H1 (cell line): ENCODE results near the gene PHLDA1. TPM values are rescaled to one million over a fixed set of nuclear protein-coding genes. Genes with fewer than 3 reads are reported as not detected.
"Not testable (repeated sequence)": the region's sequence is repeated elsewhere in the genome, so short reads cannot be mapped to it uniquely, and the experiment has no call there.

Source experiments
- CTCF ChIA-PET: fragments of 300-600 bp; sonication (Branson Sonifier 250); formaldehyde crosslinking; loops from one replicate; lab custom pipeline; 2021; ENCODE audit not compliant: partially characterized antibody; lab: Charles Lee
- POLR2A ChIA-PET: fragments of 300-600 bp; sonication (Branson Sonifier 250); formaldehyde crosslinking; loops from one replicate; lab custom pipeline; 2021; ENCODE audit warnings: inconsistent platforms; ENCODE audit not compliant: partially characterized antibody; lab: Charles Lee
- DNase-seq, 2 experiments: peaks; one replicate each; pipeline versions ENCODE4 v3.0.0 to v3.0.0-alpha.2; 2010 to 2022; ENCODE audit warnings: low spot score in 2 of 2, low read depth in 1 of 2, mixed read lengths in 1 of 2
- FAIRE-seq: peaks from 2 replicates; lab custom pipeline; 2011; peaks lifted over from hg19 to GRCh38; lab: Jason Lieb, UNC
- H2AFZ ChIP-seq: 2 replicates; pipeline ENCODE4 v1.8.1; 2012; ENCODE audit warnings: low read length, inconsistent platforms
- H2AK5ac ChIP-seq: 2 replicates; pipeline ENCODE4 v1.6.1; 2013; ENCODE audit warnings: low read depth, low read length
- H2BK120ac ChIP-seq: replicated peaks from 2 replicates; pipeline ENCODE3; 2013; ENCODE audit warnings: low read depth, low read length, inconsistent platforms
- H2BK12ac ChIP-seq: 2 replicates; pipeline ENCODE4 v1.6.1; 2013; ENCODE audit warnings: low read depth, low read length
- H2BK15ac ChIP-seq: 2 replicates; pipeline ENCODE4 v1.6.1; 2013; ENCODE audit warnings: low read length
- H2BK20ac ChIP-seq: 2 replicates; pipeline ENCODE4 v1.6.1; 2013; ENCODE audit warnings: low read length
- H2BK5ac ChIP-seq: 2 replicates; pipeline ENCODE4 v1.6.1; 2013; ENCODE audit warnings: low read depth, low read length
- H3K14ac ChIP-seq: 2 replicates; pipeline ENCODE4 v1.6.1; 2013; ENCODE audit warnings: inconsistent platforms; ENCODE audit not compliant: insufficient read length
- H3K18ac ChIP-seq: 2 replicates; pipeline ENCODE4 v1.6.1; 2013; ENCODE audit warnings: low read length; ENCODE audit errors: extremely low read depth
- H3K23ac ChIP-seq: 2 replicates; pipeline ENCODE4 v1.6.1; 2013; ENCODE audit warnings: inconsistent platforms; ENCODE audit not compliant: insufficient read length
- H3K23me2 ChIP-seq: 2 replicates; pipeline ENCODE4 v1.6.1; 2013; ENCODE audit warnings: low read depth, low read length
- H3K27ac ChIP-seq: 2 replicates; pipeline ENCODE4 v1.6.1; 2011; ENCODE audit warnings: low read depth, low read length, inconsistent platforms
- H3K27me3 ChIP-seq, 4 experiments: replicated peaks in 1 of 4; 1 replicate in 1 of 4; 2 replicates in 3 of 4; pipeline versions ENCODE4 v1.6.1 to v1.8.1; 2011 to 2013; ENCODE audit warnings: low read length in 3 of 4, mild to moderate bottlenecking in 3 of 4, inconsistent platforms in 2 of 4, mixed read lengths in 2 of 4, moderate library complexity in 1 of 4; ENCODE audit not compliant: control insufficient read depth in 3 of 4, insufficient read depth in 3 of 4; ENCODE audit errors: extremely low read depth in 1 of 4
- H3K36me3 ChIP-seq, 4 experiments: 2 replicates each; pipeline versions ENCODE4 v1.6.1 to v1.8.1; 2011 to 2013; ENCODE audit warnings: mild to moderate bottlenecking in 4 of 4, low read length in 3 of 4, moderate library complexity in 2 of 4, control low read depth in 1 of 4, inconsistent platforms in 1 of 4; ENCODE audit not compliant: insufficient read depth in 4 of 4, control insufficient read depth in 2 of 4
- H3K4ac ChIP-seq: replicated peaks from 2 replicates; pipeline ENCODE3; 2013; ENCODE audit warnings: low read length, low read depth, mixed read lengths, inconsistent platforms; ENCODE audit not compliant: insufficient read length
- H3K4me1 ChIP-seq, 4 experiments: replicated peaks in 1 of 4; 1 replicate in 1 of 4; 2 replicates in 3 of 4; pipeline versions ENCODE4 v1.6.1 to v1.8.1; 2011 to 2013; ENCODE audit warnings: low read length in 3 of 4, inconsistent platforms in 2 of 4, mixed read lengths in 1 of 4; ENCODE audit not compliant: insufficient read depth in 4 of 4, control insufficient read depth in 3 of 4
- H3K4me2 ChIP-seq, 2 experiments: 2 replicates each; pipeline versions ENCODE4 v1.6.1 to v1.8.1; 2011 to 2013; ENCODE audit warnings: low read depth in 2 of 2, low read length in 2 of 2, control low read depth in 1 of 2, inconsistent platforms in 1 of 2, mild to moderate bottlenecking in 1 of 2; ENCODE audit not compliant: insufficient read depth in 1 of 2
- H3K4me3 ChIP-seq, 4 experiments: fragments of 200-600, 300-600 bp in 1 of 4; sonication (generic), shearing (Covaris generic), sonication (Bioruptor Twin) in 1 of 4; 2 replicates each; pipeline versions ENCODE4 v1.5.1 to v1.8.1; 2011 to 2016; ENCODE audit warnings: low read length in 4 of 4, low read depth in 3 of 4, control low read depth in 2 of 4, inconsistent platforms in 2 of 4, mild to moderate bottlenecking in 2 of 4, mixed read lengths in 1 of 4, moderate library complexity in 1 of 4; ENCODE audit not compliant: insufficient read depth in 2 of 4; ENCODE audit errors: extremely low read depth in 1 of 4
- H3K56ac ChIP-seq: replicated peaks from 2 replicates; pipeline ENCODE3; 2013; ENCODE audit warnings: low read depth, mild to moderate bottlenecking, mixed read lengths, low read length, inconsistent platforms; ENCODE audit not compliant: insufficient read length
- H3K79me1 ChIP-seq: 2 replicates; pipeline ENCODE4 v1.6.1; 2013; ENCODE audit warnings: low read depth, low read length, control low read depth
- H3K79me2 ChIP-seq, 2 experiments: 2 replicates each; pipeline versions ENCODE4 v1.6.1 to v1.8.1; 2012 to 2013; ENCODE audit warnings: low read length in 2 of 2, mild to moderate bottlenecking in 2 of 2, inconsistent platforms in 1 of 2; ENCODE audit not compliant: insufficient read depth in 2 of 2, control insufficient read depth in 1 of 2
- H3K9ac ChIP-seq, 4 experiments: replicated peaks in 1 of 4; 1 replicate in 1 of 4; 2 replicates in 3 of 4; pipeline versions ENCODE4 v1.6.1 to v1.8.1; 2011 to 2013; ENCODE audit warnings: low read depth in 3 of 4, low read length in 3 of 4, control low read depth in 2 of 4, mild to moderate bottlenecking in 2 of 4, moderate library complexity in 2 of 4, inconsistent platforms in 1 of 4; ENCODE audit errors: extremely low read depth in 1 of 4
- H3K9me3 ChIP-seq, 2 experiments: 2 replicates each; pipeline versions ENCODE4 v1.6.1 to v1.8.1; 2012 to 2013; ENCODE audit warnings: mild to moderate bottlenecking in 2 of 2, moderate library complexity in 2 of 2, control low read depth in 1 of 2, inconsistent platforms in 1 of 2, low read depth in 1 of 2, low read length in 1 of 2, mixed read lengths in 1 of 2; ENCODE audit not compliant: insufficient read depth in 2 of 2
- H4K20me1 ChIP-seq, 2 experiments: replicated peaks in 1 of 2; 2 replicates each; pipeline versions ENCODE3 to v1.8.1; 2011 to 2013; ENCODE audit warnings: inconsistent platforms in 2 of 2, low read length in 2 of 2, mild to moderate bottlenecking in 1 of 2; ENCODE audit not compliant: insufficient read depth in 2 of 2, control insufficient read depth in 1 of 2
- H4K5ac ChIP-seq: 2 replicates; pipeline ENCODE4 v1.6.1; 2013; ENCODE audit warnings: low read length, low read depth, mixed read lengths, inconsistent platforms; ENCODE audit not compliant: insufficient read length
- H4K8ac ChIP-seq: 2 replicates; pipeline ENCODE4 v1.8.0; 2013; ENCODE audit warnings: mild to moderate bottlenecking, moderate library complexity, low read length, inconsistent platforms; ENCODE audit not compliant: insufficient read depth; ENCODE audit errors: extremely low read depth
- H4K91ac ChIP-seq: replicated peaks from 2 replicates; pipeline ENCODE3; 2013; ENCODE audit warnings: low read length, mixed read lengths, inconsistent platforms; ENCODE audit not compliant: insufficient read length
- WGBS, 2 experiments: shearing (Covaris generic) in 1 of 2; methylation state at CpG; one replicate each; pipeline versions ENCODE4 v1.1.6 to v1.1.7; 2013 to 2015; ENCODE audit warnings: low lambda C conversion rate in 2 of 2, mixed read lengths in 2 of 2, inconsistent platforms in 1 of 2, low coverage in 1 of 2, missing lambda C conversion rate in 1 of 2; ENCODE audit not compliant: insufficient replicate concordance in 2 of 2, insufficient coverage in 1 of 2, insufficient read length in 1 of 2; ENCODE audit errors: extremely low coverage in 1 of 2, missing lambda C conversion rate in 1 of 2; 5-methylcytosine and 5-hydroxymethylcytosine counted together
- polyA plus RNA-seq, 7 experiments: library from polyadenylated mRNA; depleted of rRNA in 3 of 7; stranded (reverse) in 5 of 7; unstranded in 2 of 7; fragments of >200 nt in 5 of 7; fragments of 200-250 nt in 2 of 7; gene quantifications; 1 replicate in 5 of 7; 2 replicates in 1 of 7; 4 replicates in 1 of 7; pipeline versions ENCODE4 v1.2.1 to v1.2.3, GENCODE V29; 2011 to 2013; ENCODE audit warnings: missing spikeins in 2 of 7, mixed read lengths in 2 of 7
- total RNA-seq: library from RNA; stranded (reverse); fragmentation: NEBNext Ultra II Directional; extraction: Animal tissue kit (Norgen Biotek cat#: 25700); gene quantifications from 2 replicates; pipeline ENCODE4 v1.2.1, GENCODE V29; 2021

The PHLDA1 gene
- total and polyA plus RNA-seq, 2 of the 8 experiments (the other 6 are each of a cell fraction or from before 2014, with no cell fraction given): 18.9 to 19.4 TPM

DNA sequence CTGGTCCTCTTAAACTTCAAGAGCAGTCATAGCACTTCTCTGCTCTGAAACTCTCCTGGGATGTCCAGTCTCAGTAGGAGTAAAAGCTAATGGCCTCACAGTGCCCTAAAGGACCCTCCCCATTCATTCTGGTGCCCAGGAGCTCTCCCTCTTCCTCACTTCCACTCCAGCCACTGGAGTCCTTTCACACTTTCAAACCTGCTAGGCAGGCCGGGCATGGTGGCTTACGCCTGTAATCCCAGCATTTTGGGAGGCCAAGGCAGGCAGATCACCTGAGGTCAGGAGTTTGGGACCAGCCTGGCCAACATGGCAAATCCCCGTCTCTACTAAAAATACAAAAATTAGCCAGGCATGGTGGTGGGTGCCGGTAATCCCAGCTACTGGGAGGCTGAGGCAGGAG, 47.7 kb downstream of the PHLDA1 start:
- H2AK5ac ChIP-seq, H3K9me3 ChIP-seq, H3K27ac ChIP-seq, H2BK15ac ChIP-seq, H3K23ac ChIP-seq, H4K91ac ChIP-seq, H3K14ac ChIP-seq, H3K79me1 ChIP-seq, H3K23me2 ChIP-seq, H2AFZ ChIP-seq, DNase-seq, H3K56ac ChIP-seq, H2BK5ac ChIP-seq, H3K79me2 ChIP-seq, H3K4ac ChIP-seq, H2BK20ac ChIP-seq, H4K8ac ChIP-seq, H3K4me1 ChIP-seq, H3K4me3 ChIP-seq, H4K5ac ChIP-seq, H2BK12ac ChIP-seq, H3K36me3 ChIP-seq, H4K20me1 ChIP-seq, H3K27me3 ChIP-seq, FAIRE-seq, H3K9ac ChIP-seq, H3K18ac ChIP-seq, H3K4me2 ChIP-seq, H2BK120ac ChIP-seq: not testable (repeated sequence)
- ChIA-PET CTCF (interaction anchor here (1.0 kb wide), 2 partner anchors 9 to 133 kb away, joined by 3 to 4 read pairs; no protein-coding TSS in a partner anchor), POLR2A (interaction anchor here (1.1 kb wide), 1 partner anchor 16 kb away, joined by 3 read pairs; no protein-coding TSS in a partner anchor)
- WGBS, 2 experiments: 96% methylated on average over 4 of the region's 4 CpGs; no CpG with 5 or more reads in 1 of the 2 experiments
